ENCODE results near the gene MTA1. TPM values are rescaled to one million over a fixed set of nuclear protein-coding genes. Genes with fewer than 3 reads are reported as not detected.

Gene MTA1
- 74.8 TPM for total RNA-seq
- long read RNA-seq, transcript MTA1-212 (2 exons, 700 nt) = minor isoform, 5 of 53 reads
- long read RNA-seq, transcript MTA1-201 (21 exons, 2,876 nt) = major isoform, 15 of 53 reads
- long read RNA-seq, partial matches to known transcripts = 17 of 53 reads
- long read RNA-seq, other reads (novel, unspliced or antisense) = 11 of 53 reads

- no peak for TF ChIP-seq CTCF (IDR thresholded peaks at IDR 0.05)
- DNase-seq (peak; percentile 75), ATAC-seq (peak; percentile 71)
- Histone ChIP-seq H3K27me3 (no peaks in the 10 kb centered on the region), H3K9me3 (no peaks in the 10 kb centered on the region), H3K36me3 (no peaks in the 10 kb centered on the region), H3K4me3 (peak within 1 kb of the TSS; percentile 77), H3K4me1 (peaks cover 25% of the 10 kb centered on the region), H3K27ac (peak within 1 kb of the TSS; percentile 81)
- intact Hi-C loops (cut with DNase I) = no loop called here
Observed at GRCh38 chr14:105419195-105420091, at the start of gene MTA1. Gene MTA1 (plus strand): TSS chr14:105419827. CDS start chr14:105420036, 209 bp downstream.

- Histone ChIP-seq H3K4me1 (no peaks in the 10 kb centered on the region), H3K27me3 (no peaks in the 10 kb centered on the region), H3K36me3 (no peaks in the 10 kb centered on the region), H3K9me3 (no peaks in the 10 kb centered on the region), H3K27ac (no peak overlapping the region), H3K4me3 (no peak overlapping the region)
- no peak for DNase-seq
- intact Hi-C loops (cut with DNase I) = no loop called here
- no peak for ATAC-seq
- no peak for TF ChIP-seq CTCF (IDR thresholded peaks at IDR 0.05)
Observed at GRCh38 chr14:105374389-105374788, 45.2 kb upstream of the MTA1 start.

GRCh38 chr14:105375635-105376057 lies 44.0 kb upstream of the MTA1 start:
- Histone ChIP-seq H3K4me1 (no peaks in the 10 kb centered on the region), H3K36me3 (no peaks in the 10 kb centered on the region), H3K27me3 (no peaks in the 10 kb centered on the region), H3K27ac (no peak overlapping the region), H3K9me3 (no peaks in the 10 kb centered on the region), H3K4me3 (no peak overlapping the region)
- no peak for TF ChIP-seq CTCF (IDR thresholded peaks at IDR 0.05)
- peak; percentile 29 for ATAC-seq
- DNase-seq = no peak
- intact Hi-C loops (cut with DNase I) = no loop called here

GRCh38 chr14:105376521-105377440 lies 42.8 kb upstream of the MTA1 start:
- no peaks in the 10 kb centered on the region for H3K27me3 ChIP-seq
- ATAC-seq = no peak
- intact Hi-C loops (cut with DNase I) = no loop called here
- H3K4me1 ChIP-seq = no peaks in the 10 kb centered on the region
- no peaks in the 10 kb centered on the region for H3K36me3 ChIP-seq
- no peak for DNase-seq
- no peaks in the 10 kb centered on the region for H3K9me3 ChIP-seq
- H3K4me3 ChIP-seq = no peak overlapping the region
- no peak for TF ChIP-seq CTCF (IDR thresholded peaks at IDR 0.05)
- no peak overlapping the region for H3K27ac ChIP-seq

GRCh38 chr14:105377555-105378182 lies 42.0 kb upstream of the MTA1 start:
- no peaks in the 10 kb centered on the region for H3K9me3 ChIP-seq
- no peak overlapping the region for H3K4me3 ChIP-seq
- H3K27ac ChIP-seq = no peak overlapping the region
- TF ChIP-seq CTCF (IDR thresholded peaks at IDR 0.05) = no peak
- H3K36me3 ChIP-seq = peaks cover 6% of the 10 kb centered on the region
- no peaks in the 10 kb centered on the region for H3K4me1 ChIP-seq
- DNase-seq (no peak), ATAC-seq (no peak)
- H3K27me3 ChIP-seq = no peaks in the 10 kb centered on the region
- intact Hi-C loops (cut with DNase I) = no loop called here
